SIG-M5 (cell line): ENCODE results near the gene SMIM10.
"Not testable (repeated sequence)": the region's sequence is repeated elsewhere in the genome, so short reads cannot be mapped to it uniquely, and the experiment has no call there.

Source experiments
- DNase-seq: peaks from one replicate; lab custom pipeline; 2025; lab: John Stamatoyannopoulos, UW

SMIM10 gene

GRCh38 chrX:135015523-135016245 lies 24.9 kb downstream of the SMIM10 start:
- DNase-seq, result no peak

DNA sequence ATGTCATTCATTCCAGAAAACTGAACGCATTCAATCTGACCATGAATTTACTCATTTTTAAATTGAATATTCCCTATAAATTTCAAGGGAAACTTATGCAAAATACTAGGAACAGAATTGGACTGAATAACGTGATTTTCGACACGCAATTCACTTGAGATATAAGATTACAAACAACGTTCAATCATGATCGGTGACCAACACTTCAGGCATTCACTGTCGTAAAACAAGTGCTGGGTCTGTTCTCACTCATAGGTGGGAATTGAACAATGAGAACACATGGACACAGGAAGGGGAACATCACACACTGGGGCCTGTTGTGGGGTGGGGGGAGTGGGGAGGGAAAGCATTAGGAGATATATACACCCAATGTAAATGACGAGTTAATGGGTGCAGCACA lies 29.1 kb downstream of the SMIM10 start:
- not testable (repeated sequence) for DNase-seq

DNA sequence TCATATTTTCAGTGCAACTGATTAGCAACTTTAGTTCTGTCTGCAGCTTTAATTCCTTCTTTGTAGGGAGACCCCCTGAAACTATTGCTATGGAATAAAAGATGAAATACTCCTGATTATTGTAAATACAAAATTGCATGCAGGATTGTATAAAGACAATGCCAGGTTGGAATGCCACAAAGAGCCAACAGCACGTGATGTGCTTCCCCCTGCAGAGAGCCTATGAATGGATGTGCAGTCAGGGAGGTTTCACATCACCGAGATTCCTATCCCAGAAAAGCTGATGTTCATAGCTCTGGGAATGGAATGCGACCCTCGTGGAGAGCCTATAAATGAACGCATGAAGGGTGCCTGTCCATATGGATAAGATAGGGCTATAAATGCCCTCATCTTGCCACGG lies 33.0 kb downstream of the SMIM10 start:
- not testable (repeated sequence) for DNase-seq

DNA sequence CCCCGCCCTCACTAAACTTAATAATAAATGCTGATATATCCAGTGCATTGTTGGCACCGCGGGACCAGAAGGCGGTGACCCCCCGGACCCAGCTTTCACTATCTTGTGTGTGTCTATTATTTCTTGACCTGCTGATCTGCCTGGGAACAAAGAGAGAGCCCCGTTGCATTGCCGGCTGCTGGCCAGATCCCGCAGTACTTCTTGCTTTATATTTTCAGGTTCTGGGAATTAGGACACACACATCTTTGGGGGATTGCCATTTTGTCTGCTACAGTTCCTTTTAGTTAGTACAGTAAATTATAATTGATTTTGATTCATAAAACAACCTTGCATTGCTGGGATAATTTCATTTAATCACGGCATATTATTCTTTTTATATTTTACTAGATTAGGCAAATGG lies 33.7 kb downstream of the SMIM10 start:
- no peak for DNase-seq

DNA sequence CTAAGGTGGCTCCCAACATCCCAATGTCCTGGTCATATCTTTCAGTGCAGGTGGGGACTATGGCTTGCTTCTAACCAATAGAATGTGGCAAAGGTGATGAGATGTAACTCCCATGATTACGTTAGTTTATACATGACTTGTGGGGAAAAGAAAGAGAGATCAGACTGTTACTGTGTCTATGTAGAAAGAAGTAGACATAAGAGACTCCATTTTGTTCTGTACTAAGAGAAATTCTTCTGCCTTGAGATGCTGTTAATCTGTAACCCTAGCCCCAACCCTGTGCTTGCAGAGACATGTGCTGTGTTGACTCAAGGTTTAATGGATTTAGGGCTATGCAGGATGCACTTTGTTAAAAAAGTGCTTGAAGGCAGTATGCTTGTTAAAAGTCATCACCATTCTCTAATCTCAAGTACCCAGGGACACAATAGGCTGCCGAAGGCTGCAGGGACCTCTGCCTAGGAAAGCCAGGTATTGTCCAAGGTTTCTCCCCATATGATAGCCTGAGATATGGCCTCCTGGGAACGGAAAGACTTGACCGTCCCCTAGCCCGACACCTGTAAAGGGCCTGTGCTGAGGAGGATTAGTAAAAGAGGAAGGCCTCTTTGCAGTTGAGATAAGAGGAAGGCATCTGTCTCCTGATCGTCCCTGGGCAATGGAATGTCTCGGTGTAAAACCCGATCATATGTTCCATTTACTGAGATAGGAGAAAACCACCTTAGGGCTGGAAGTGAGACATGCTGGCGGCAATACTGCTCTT lies 39.6 kb downstream of the SMIM10 start:
- not testable (repeated sequence) for DNase-seq

- not testable (repeated sequence) for DNase-seq
Measured at GRCh38 chrX:135041149-135042123, 50.6 kb downstream of the SMIM10 start.
